ENCODE measurements around the gene IL10RB.

- no peak for TF ChIP-seq POLR2A (IDR thresholded peaks at IDR 0.05; ENCODE audit: low read depth, low read length)
- no peak for TF ChIP-seq POLR2AphosphoS5 (IDR thresholded peaks at IDR 0.05; ENCODE audit: low read depth, low read length)
- TF ChIP-seq TAF1 (IDR thresholded peaks at IDR 0.05; ENCODE audit: borderline replicate concordance, low read depth, low read length): no peak
Measured at GRCh38 chr21:33254766-33255165, 11.4 kb upstream of the IL10RB start.

Measured in GM12892 (cell line).